ENCODE data around the gene PXDC1.

GRCh38 chr6:3721810-3722621, 29.5 kb downstream of the PXDC1 start:
- no peak for TF ChIP-seq POLR2A (IDR thresholded peaks at IDR 0.05)
- TF ChIP-seq CTCF (IDR thresholded peaks at IDR 0.05), result no peak
- TF ChIP-seq POLR2AphosphoS5 (IDR thresholded peaks at IDR 0.05), result no peak
- TF ChIP-seq EP300 (IDR thresholded peaks at IDR 0.05), result no peak
